Measurements from ENCODE around the gene GAREM2.

DNA sequence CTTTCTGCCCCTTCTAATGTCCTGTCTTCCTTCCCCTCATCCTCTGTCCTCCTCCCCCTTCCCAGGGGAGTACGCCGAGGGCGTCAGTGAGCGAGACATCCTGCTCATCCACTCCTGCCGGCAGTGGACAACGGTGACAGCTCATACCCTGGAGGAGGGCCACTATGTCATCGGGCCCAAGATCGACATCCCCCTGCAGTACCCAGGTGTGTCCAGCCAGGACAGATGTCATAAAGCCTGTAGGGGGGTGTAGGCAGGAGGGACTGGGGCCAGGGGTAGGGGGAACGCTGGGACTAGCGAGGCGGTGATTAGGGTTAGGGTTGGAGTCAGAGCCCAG lies 3.4 kb downstream of the GAREM2 start:
- no peak for TF ChIP-seq GATA2 (IDR thresholded peaks at IDR 0.05; ENCODE audit: low read depth, low read length)
- TF ChIP-seq GATA3 (IDR thresholded peaks at IDR 0.05; ENCODE audit: low read depth, low read length): no peak
